HG03039 (cell line): ENCODE data around the gene DGKI.
"Not testable (repeated sequence)": the region's sequence is repeated elsewhere in the genome, so short reads cannot be mapped to it uniquely, and the experiment has no call there.

ENCODE experiments used
- ATAC-seq: cut with Tn5 transposase; IDR thresholded peaks from one replicate; pipeline ENCODE4 v1.9.1; 2021; ENCODE audit warnings: mild to moderate bottlenecking, moderate library complexity; ENCODE audit not compliant: unreplicated experiment

The DGKI gene

GRCh38 chr7:137484326-137484725, 362.4 kb downstream of the DGKI start:
- no peak for ATAC-seq

- no peak for ATAC-seq
These were observed 364.3 kb downstream of the DGKI start for GRCh38 chr7:137482466-137482865.

DNA sequence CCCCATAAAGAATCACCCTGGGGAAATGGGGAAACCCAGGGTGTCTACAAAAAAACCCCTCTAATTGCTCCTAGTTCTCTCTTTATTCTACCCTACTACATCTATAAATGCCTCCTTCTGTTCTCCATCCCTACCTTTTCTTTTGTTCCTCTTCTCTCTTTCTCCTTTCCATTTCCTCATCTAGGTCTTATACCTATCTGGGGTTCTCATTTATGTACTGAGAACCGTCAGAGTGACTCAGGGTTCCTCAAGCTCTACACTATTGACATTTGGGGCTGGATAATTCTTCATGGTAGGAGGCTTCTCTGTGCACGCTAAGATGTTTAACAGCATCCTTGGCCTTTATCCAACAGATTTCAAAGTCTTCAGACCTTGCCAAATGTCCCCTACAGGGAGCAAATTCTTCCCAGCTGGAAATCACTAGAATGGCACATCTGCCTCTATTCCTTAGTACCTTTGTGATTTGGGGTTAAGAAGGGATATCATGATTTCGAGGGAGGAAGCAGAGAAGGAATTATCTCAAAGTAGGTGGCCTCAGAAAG, 365.9 kb downstream of the DGKI start:
- ATAC-seq, result no peak

DNA sequence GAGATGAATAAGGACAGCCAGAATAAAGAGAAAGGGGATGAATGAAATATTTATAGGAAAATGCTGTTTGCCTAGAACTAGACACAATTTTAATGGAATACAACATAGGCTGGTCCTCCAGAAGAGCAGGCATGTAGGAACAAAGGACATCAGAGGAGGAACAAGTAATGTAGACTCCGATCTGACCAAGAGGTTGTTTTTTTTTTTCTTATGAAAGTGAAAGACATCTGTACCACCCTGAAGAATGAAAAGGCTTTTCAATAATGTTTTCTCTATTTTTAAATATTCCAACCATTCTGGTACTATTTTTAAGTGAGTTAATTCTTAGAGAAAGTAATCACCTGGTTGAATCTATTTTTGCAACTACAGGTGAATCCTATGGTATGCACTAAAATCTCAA, 366.4 kb downstream of the DGKI start:
- no peak for ATAC-seq

GRCh38 chr7:137476937-137477336, 369.8 kb downstream of the DGKI start:
- no peak for ATAC-seq

DNA sequence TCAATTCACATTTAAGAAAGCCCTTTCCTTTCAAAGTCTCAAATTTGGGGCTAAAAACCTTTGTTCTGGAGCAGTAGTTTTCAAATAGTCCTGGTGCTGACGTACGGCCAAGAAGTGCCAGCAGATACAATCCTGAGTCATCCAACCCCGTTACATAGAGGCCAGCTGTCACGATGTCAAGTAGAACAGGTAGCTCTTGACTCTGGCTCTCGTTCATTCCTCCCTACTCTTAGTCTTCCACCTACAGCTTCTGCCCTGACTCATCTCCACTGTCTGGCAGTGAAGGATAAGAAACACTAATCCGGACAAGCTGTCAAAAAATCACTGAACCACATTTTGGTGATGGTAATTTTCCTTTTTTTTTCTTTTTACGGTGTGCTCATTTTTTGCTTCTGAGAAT, 370.8 kb downstream of the DGKI start:
- ATAC-seq, result no peak

DNA sequence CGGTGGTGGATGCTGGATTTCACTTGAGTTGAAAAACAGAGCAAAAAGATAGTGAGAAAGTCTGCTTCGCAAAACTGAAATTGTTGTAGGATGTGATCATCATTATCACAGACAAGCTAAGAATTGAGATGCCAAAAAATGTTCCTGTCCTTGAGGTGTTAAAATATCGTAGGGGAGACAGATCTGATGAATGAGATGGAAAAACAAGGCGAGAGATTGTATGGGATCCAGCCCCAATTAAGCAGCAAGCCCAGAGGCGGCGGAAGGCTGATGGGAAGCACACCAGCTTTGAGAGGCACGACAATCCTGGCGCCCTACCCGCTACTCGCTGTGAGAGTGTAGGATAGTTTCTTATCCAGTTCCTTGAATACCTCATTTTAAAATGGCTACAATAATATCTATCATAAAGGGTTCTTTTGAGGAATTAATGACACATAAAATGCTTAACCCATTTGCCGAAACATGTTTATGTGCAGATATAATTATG, 372.2 kb downstream of the DGKI start:
- ATAC-seq, result no peak

DNA sequence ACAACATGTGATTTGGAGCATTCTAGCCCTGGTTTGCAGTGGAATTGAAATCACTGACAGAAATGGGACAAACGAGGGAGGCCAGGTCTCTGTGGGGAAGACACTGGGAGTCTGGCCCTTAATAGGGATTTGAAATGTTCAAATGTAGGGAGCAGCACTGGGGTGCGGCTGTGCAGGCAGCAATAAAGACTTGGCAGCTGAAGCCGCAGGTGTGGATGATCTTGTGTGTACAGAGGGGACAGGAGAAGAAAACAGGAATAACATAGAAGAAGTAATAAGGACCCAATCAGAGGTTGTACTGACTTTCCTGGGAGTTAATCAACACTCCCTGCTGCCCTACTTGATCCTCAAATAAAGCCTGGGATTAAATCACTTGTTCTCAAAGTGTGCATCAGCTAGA, 375.6 kb downstream of the DGKI start:
- no peak for ATAC-seq

DNA sequence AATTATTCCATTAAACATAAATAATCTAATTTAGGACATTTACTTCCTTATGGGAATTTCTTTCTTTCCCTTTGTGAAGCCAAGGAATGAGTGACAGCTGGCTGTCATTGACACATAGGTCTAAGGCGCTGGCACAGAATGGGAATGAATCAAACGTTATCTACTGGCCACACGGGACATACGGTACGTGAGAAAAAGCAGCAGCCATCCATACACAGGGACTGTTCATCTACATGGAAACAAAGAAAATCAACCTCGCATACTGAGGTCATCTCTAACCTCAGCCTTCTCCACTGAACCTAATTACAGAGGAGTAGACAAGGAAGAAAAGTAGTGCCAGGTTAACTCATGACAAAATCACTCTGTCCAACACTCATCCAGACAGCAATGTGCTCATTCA, 376.9 kb downstream of the DGKI start:
- ATAC-seq, result no peak

- ATAC-seq, result no peak
These were observed 377.5 kb downstream of the DGKI start for GRCh38 chr7:137469191-137469811.

DNA sequence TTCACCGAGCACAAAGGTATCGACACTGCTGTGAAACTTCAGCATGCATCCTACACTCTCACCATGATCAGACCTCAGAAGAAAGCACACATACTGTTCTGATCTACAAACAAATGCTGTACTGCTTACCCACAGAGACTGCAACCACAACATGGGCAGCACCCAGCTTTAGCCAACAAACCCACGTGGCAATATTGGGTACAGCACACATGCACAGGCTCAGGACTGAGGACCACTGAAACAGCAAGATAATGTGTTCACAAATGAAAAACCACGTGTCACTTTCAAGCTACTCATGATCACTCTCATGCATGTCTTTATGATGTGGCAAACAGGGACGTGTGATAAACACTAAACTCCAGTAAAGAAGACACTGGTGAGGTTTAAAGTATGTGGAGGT, 383.9 kb downstream of the DGKI start:
- ATAC-seq, result no peak

GRCh38 chr7:137462074-137462715, 384.6 kb downstream of the DGKI start:
- ATAC-seq, result no peak

DNA sequence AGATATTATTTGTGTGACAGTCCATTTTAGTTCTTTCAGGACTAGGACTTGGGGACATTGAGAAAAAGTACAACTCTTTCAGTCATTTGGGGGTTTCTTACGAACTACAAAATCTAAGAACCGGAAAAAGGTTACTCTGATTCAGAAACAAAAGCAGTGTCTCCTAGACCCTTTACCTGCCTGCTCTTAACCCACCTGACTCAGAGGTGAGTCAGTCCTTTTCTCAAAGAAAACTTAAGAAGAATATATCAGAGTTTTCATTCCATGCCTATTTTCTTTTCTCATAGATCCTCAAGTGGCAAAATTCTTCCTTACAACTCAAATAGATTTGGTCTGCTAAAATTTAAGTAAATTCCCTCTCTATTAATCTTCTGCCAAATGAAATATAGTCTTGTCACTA, 388.4 kb downstream of the DGKI start:
- no peak for ATAC-seq

DNA sequence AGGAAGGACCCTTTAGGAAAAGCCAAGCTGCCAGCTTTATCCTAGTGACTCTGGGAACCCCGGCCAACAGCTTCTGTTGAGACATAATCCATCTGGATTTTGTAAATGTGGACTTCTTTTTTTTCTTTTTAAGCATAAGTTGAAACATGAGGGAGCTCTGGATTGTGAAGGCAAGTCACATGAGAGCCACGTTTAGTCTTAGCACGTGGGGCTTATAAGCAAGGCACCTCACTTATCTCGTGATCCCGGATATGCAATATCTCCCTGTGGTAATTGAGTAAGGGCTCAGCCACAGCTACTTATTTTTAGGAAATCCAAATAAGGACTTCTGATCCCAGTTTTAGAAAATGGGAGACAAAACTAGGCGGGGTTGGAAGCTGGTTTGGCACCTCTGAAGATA, 392.0 kb downstream of the DGKI start:
- ATAC-seq, result no peak

DNA sequence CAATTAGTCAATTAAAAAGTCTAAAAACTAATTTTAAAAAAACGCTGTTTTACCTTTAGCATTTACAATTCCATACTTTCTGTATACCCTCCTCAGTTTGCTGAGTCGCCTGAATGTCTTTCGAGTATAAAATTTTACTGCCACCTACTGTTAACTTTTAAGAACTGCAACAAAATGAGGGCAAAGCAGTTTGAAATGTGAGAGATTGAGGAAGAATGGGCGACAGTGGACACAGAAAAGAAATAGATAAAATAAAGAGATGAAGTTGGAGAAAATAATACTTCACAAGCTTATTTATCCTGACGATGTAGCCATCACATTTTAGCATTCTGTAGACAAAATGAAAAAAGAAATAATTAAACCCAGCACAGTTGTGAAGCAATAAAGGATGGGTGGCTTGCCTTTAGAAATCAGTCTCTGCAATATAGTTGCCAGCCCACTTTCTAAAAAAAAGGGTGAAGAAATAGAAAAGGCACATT, 392.5 kb downstream of the DGKI start:
- ATAC-seq, result no peak

DNA sequence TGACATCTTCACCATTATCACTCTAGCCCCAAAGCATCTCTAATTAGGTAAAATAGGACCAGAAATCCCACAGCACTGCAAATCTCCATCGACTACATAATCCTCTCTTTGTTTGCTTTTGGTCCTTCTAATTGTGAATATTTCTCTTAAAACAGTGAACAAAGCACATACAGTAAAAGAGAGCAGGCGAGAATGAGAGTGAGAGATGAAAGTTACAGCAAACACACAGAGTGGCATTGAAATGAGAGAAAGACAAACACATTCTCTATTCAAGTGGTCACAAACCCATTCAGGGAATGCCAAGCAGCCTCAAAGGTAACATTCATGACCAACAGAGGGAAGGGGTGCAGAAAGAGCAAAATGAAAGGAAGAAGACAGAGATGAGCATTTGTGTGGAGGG, 393.4 kb downstream of the DGKI start:
- no peak for ATAC-seq

- ATAC-seq, result no peak
These were observed 397.8 kb downstream of the DGKI start for GRCh38 chr7:137449016-137449415.

DNA sequence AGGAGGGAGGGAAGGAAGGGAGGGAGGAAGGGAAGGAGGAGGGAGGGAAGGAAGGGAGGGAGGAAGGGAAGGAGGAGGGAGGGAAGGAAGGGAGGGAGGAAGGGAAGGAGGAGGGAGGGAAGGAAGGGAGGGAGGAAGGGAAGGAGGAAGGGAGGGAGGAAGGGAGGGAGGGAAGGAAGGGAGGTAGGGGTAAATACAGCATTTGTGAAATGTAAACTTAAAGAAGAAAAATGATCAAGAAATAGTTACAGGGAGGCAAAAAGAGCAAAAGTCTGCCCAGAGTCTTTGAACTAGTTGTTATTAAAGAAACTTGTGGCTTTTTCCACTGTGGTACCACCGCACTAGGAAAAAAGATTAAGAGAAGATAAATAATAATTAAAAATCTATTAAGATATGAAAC, 398.2 kb downstream of the DGKI start:
- not testable (repeated sequence) for ATAC-seq

- no peak for ATAC-seq
These were observed 400.7 kb downstream of the DGKI start for GRCh38 chr7:137446025-137446424.

- ATAC-seq, result no peak
These were observed 401.5 kb downstream of the DGKI start for GRCh38 chr7:137445268-137445667.

GRCh38 chr7:137443616-137444015, 403.2 kb downstream of the DGKI start:
- ATAC-seq, result no peak

GRCh38 chr7:137441451-137441850, 405.3 kb downstream of the DGKI start:
- no peak for ATAC-seq
